CD4-positive, alpha-beta T cell (primary cell): ENCODE results near the gene CYS1. TPM values are rescaled to one million over a fixed set of nuclear protein-coding genes. Genes with fewer than 3 reads are reported as not detected.

ENCODE experiments used
- ATAC-seq: fragments of 200-7000 bp; cut with Tn5 transposase; one replicate; pipeline ENCODE4 v1.10.0; 2022; ENCODE audit warnings: mild to moderate bottlenecking; ENCODE audit not compliant: poor library complexity
- CTCF ChIA-PET: fragments of 350-600 bp; sonication (Branson Sonifier 250); formaldehyde crosslinking; loops from one replicate; lab custom pipeline; 2021; ENCODE audit warnings: antibody characterized with exemption, inconsistent platforms; lab: Charles Lee
- POLR2A ChIA-PET: fragments of 350-600 bp; sonication (Branson Sonifier 250); formaldehyde crosslinking; loops from one replicate; lab custom pipeline; 2021; ENCODE audit warnings: antibody characterized with exemption, inconsistent platforms; lab: Charles Lee
- DNase-seq, 14 experiments: peaks; one replicate each; pipeline ENCODE4 v3.0.0-alpha.2; 2013 to 2020; ENCODE audit warnings: mixed read lengths in 2 of 14
- H3K27ac ChIP-seq, 2 donors: one replicate each; pipeline versions ENCODE4 v1.5.1 to v1.7.0; 2013; ENCODE audit warnings: low read length in 2 of 2, low read depth in 1 of 2, mild to moderate bottlenecking in 1 of 2
- H3K27me3 ChIP-seq, 2 experiments: 1 replicate in 1 of 2; 2 replicates in 1 of 2; pipeline versions ENCODE4 v1.6.1 to v1.7.0; 2013; ENCODE audit warnings: low read length in 2 of 2, control low read depth in 1 of 2, mild to moderate bottlenecking in 1 of 2, moderate library complexity in 1 of 2; ENCODE audit not compliant: insufficient read depth in 2 of 2, control insufficient read depth in 1 of 2
- H3K36me3 ChIP-seq: one replicate; pipeline ENCODE4 v1.6.1; 2013; ENCODE audit warnings: low read length, control low read depth; ENCODE audit not compliant: insufficient read depth
- H3K4me1 ChIP-seq: one replicate; pipeline ENCODE4 v1.6.1; 2013; ENCODE audit warnings: low read length, control low read depth; ENCODE audit not compliant: insufficient read depth
- H3K4me3 ChIP-seq: one replicate; pipeline ENCODE4 v1.5.1; 2013; ENCODE audit warnings: mild to moderate bottlenecking, low read length, moderate library complexity
- H3K9me3 ChIP-seq, 2 experiments: 1 replicate in 1 of 2; 2 replicates in 1 of 2; pipeline versions ENCODE4 v1.6.1 to v1.7.0; 2013; ENCODE audit warnings: low read length in 2 of 2, mild to moderate bottlenecking in 2 of 2, control low read depth in 1 of 2, moderate library complexity in 1 of 2; ENCODE audit not compliant: control insufficient read depth in 1 of 2, insufficient read depth in 1 of 2
- H3K27ac Mint-ChIP-seq: one replicate; pipeline ENCODE4 v1.8.0; 2020; ENCODE audit warnings: mixed read lengths
- H3K27me3 Mint-ChIP-seq: one replicate; pipeline ENCODE4 v1.8.0; 2021; ENCODE audit warnings: mixed read lengths
- H3K36me3 Mint-ChIP-seq: one replicate; pipeline ENCODE4 v1.8.0; 2021; ENCODE audit warnings: low read depth, mixed read lengths
- H3K4me1 Mint-ChIP-seq: one replicate; pipeline ENCODE4 v1.8.0; 2021; ENCODE audit warnings: low read depth, mixed read lengths
- H3K4me3 Mint-ChIP-seq: one replicate; pipeline ENCODE4 v1.8.0; 2020; ENCODE audit warnings: mild to moderate bottlenecking, mixed read lengths
- H3K9me3 Mint-ChIP-seq: one replicate; pipeline ENCODE4 v1.8.0; 2020; ENCODE audit warnings: mixed read lengths
- CTCF ChIP-seq: fragments of 200-600 bp; IDR thresholded peaks from one replicate; pipeline ENCODE4 v1.8.0; 2022; ENCODE audit warnings: antibody characterized with exemption, mild to moderate bottlenecking
- intact Hi-C, 2 experiments: fragments of 100-400 bp; cut with DNase I in 1 of 2; cut with micrococcal nuclease in 1 of 2; formaldehyde crosslinking; loops; one replicate each; pipeline versions ENCODE4 v1.15.1 to v1.9.0; 2023 to 2025; cut with DNase I, micrococcal nuclease
- total RNA-seq, 174 experiments: library from RNA in 2 of 174; stranded (reverse) in 2 of 174; gene quantifications; one replicate each; pipeline ENCODE4 v1.2.3 and lab custom pipeline; 2021 to 2026

The CYS1 gene
- total RNA-seq, 2 experiments from 2014 or later, result not detected

GRCh38 chr2:10009811-10010781 lies 70.1 kb downstream of the CYS1 start:
- no peak for TF ChIP-seq CTCF
- ATAC-seq, result no peak
- H3K27me3 ChIP-seq, result peaks cover 2 to 5% of the 10 kb centered on the region in 2 experiments
- Mint-ChIP-seq H3K4me1 (no peaks in the 10 kb centered on the region), H3K27ac (no peak overlapping the region), H3K4me3 (no peak overlapping the region), H3K27me3 (peaks cover 38% of the 10 kb centered on the region), H3K9me3 (no peaks in the 10 kb centered on the region), H3K36me3 (no peaks in the 10 kb centered on the region)
- H3K4me1 ChIP-seq, result no peaks in the 10 kb centered on the region
- H3K27ac ChIP-seq, result no peak overlapping the region
- intact Hi-C loops, result no loop called here
- no peak for DNase-seq
- ChIA-PET CTCF (no interaction called here), POLR2A (no interaction called here)
- H3K4me3 ChIP-seq, result no peak overlapping the region
- H3K36me3 ChIP-seq, result no peaks in the 10 kb centered on the region
- peaks cover 0 to 10% of the 10 kb centered on the region in 2 experiments for H3K9me3 ChIP-seq

GRCh38 chr2:10009271-10009810 lies 70.9 kb downstream of the CYS1 start:
- Histone ChIP-seq H3K9me3 (peaks cover 0 to 10% of the 10 kb centered on the region in 2 experiments), H3K36me3 (no peaks in the 10 kb centered on the region), H3K27me3 (peaks cover 2 to 5% of the 10 kb centered on the region in 2 experiments), H3K4me1 (no peaks in the 10 kb centered on the region), H3K27ac (no peak overlapping the region), H3K4me3 (no peak overlapping the region)
- Mint-ChIP-seq H3K36me3 (no peaks in the 10 kb centered on the region), H3K27me3 (peaks cover 43% of the 10 kb centered on the region), H3K27ac (no peak overlapping the region), H3K4me3 (no peak overlapping the region), H3K9me3 (no peaks in the 10 kb centered on the region), H3K4me1 (no peaks in the 10 kb centered on the region)
- no peak for ATAC-seq
- POLR2A ChIA-PET, result no interaction called here
- intact Hi-C loops, result no loop called here
- TF ChIP-seq CTCF, result no peak
- CTCF ChIA-PET, result no interaction called here
- DNase-seq, result no peak

- CTCF ChIA-PET, result no interaction called here
- DNase-seq (no peak), ATAC-seq (no peak)
- peaks cover 2 to 5% of the 10 kb centered on the region in 2 experiments for H3K27me3 ChIP-seq
- peaks cover 43% of the 10 kb centered on the region for H3K27me3 Mint-ChIP-seq
- no peak overlapping the region for H3K4me3 ChIP-seq
- no peaks in the 10 kb centered on the region for H3K36me3 Mint-ChIP-seq
- peaks cover 0 to 10% of the 10 kb centered on the region in 2 experiments for H3K9me3 ChIP-seq
- no peaks in the 10 kb centered on the region for H3K36me3 ChIP-seq
- H3K4me3 Mint-ChIP-seq, result no peak overlapping the region
- H3K27ac Mint-ChIP-seq, result no peak overlapping the region
- H3K4me1 Mint-ChIP-seq, result no peaks in the 10 kb centered on the region
- POLR2A ChIA-PET, result no interaction called here
- no peaks in the 10 kb centered on the region for H3K4me1 ChIP-seq
- TF ChIP-seq CTCF, result no peak
- intact Hi-C loops, result no loop called here
- no peaks in the 10 kb centered on the region for H3K9me3 Mint-ChIP-seq
- no peak overlapping the region for H3K27ac ChIP-seq
These were observed 71.4 kb downstream of the CYS1 start for GRCh38 chr2:10008809-10009176.
